HK-2 (cell line): ENCODE data around the gene CACNA1S.

Source experiments
- DNase-seq: peaks from one replicate; pipeline ENCODE4 v3.0.0-alpha.2; 2018; ENCODE audit not compliant: unreplicated experiment

CACNA1S gene

GRCh38 chr1:201140235-201140940 lies 28.2 kb upstream of the CACNA1S start:
- DNase-seq, result no peak

DNA sequence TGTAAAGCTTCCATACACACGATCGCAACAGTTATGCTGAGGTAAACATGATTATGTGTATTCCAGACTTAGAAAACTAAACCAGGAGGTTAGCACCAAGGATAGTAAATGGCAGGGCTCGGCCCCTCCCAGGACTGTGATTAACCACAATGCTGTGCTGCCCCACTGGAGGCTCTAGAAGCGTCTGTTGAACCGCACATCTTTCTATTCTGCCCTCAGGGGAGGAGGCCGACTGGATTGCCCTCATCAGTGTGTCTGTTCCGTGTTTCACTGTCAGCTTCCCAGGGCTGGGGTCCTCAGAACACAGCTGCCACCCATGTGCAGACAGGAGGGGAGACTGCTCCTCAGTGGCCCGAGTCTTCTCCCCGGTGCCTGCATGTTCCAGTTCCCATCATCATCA lies 27.5 kb upstream of the CACNA1S start:
- DNase-seq, result no peak

GRCh38 chr1:201139306-201139705 lies 27.1 kb upstream of the CACNA1S start:
- no peak for DNase-seq

DNA sequence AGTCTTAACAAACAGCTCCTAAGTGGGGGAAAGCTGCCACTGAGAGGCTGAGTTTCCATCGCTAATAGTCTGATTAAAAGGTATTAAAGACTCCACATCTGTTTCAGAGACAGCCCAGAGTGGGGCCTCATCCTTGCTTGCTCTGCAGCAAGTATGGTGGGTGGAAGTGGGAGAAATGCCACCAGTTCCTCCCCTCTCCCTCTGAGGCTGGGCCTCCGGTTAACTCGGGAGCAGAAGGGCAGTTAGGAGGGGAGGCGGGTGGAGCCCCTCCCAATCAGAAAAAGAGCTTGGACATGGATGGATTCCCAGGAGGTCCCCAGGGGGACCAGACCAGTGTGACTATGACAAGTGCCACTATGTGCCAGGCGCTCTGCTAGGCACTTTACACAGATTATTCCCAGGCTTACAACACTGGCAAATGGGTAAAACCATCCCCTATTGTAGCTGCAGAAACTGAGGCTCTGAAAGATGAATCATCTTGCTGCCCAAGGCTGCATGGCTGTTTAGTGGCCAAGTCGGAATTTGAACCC lies 26.1 kb upstream of the CACNA1S start:
- no peak for DNase-seq

DNA sequence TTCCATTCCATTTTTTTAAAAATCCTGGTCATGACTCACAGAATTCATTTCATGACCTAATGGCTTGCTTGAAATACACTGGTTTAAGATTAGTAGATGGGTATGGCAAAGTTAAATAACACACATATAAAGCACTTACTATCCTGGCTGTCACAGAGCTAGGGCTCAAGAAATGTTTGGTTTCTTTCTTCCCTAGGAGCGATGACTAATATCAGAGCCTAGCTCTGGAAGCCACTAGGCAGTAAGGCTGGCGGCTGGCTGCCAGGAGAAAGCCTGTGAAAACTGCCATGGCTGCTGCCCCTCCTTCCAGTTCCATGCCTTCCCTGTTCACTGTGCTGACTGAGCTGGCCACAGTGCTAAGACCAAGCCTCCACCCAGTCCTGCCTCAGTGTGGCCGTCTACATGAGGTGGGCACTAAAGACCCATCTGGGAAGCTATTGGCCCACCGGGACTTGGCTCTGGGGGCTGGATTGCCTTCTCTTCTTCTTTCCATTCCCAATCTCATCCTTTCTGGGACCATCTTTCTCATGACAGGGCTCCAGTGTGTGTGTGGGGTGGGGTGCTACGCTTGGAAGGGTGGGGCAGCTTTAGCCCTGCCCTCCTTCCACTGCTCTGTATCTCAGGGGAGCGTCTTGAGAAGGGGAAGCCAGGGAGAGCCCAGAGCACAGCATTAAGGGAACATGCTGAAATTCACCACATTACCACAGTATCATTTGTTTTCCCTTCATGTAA lies 25.5 kb upstream of the CACNA1S start:
- peak; percentile 67 for DNase-seq

DNA sequence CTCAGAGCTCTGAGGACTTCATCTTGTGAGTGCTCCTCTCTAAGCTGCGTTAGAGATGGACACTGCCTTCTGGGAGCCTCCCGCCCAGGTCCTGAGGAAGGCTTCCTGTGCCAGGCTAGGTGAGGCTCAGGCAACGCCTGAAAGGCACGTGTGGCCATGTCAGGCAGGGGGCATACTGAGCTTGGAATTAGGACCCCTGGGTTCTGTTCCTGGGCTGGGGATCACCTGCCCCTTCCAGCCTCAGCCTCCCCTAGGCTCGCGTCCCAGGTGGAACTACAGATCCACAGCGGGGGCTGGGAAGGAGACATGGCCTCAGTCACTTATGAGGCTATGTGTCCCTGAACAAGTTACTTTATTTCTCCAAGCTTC lies 24.8 kb upstream of the CACNA1S start:
- DNase-seq, result no peak

GRCh38 chr1:201136355-201137023 lies 24.3 kb upstream of the CACNA1S start:
- no peak for DNase-seq

DNA sequence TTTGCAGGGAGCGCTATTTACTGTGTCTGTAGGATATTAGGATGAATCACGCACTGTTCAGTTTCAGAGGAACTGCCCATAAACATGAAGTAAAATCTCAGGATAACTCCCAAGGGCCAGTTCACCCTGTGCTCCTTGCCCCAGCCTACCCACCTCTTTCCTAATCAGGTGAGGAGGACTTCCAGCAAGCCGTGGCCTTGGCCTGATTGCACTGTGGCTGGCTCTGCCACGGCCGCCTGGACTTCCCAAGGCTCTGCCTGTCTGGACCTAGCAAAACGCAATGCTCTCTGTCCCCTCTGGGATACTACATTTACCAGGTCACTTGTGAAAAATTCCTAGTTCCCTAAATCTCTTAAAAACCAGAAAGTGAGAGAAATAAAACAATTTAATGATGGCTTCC lies 22.2 kb upstream of the CACNA1S start:
- DNase-seq, result no peak

DNA sequence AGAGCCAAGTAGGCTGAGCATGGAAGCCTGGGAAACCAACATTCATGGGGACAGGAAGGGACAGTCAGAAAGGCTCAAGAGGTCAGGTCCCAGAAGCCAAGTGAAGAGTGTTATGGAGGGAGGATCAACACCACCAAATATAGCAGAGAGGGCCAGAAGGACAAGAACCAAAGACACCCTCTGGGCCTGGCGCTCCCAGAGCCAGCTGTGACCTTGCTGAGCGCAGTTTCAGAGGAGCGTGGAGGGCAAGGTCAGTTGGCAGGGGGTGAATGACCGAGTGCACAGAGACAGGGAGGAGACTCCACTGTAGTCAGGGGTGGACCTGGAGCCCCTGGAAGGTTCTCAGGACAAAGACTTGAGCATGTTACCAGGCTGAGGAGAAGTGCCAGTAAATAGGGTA lies 19.2 kb upstream of the CACNA1S start:
- no peak for DNase-seq

DNA sequence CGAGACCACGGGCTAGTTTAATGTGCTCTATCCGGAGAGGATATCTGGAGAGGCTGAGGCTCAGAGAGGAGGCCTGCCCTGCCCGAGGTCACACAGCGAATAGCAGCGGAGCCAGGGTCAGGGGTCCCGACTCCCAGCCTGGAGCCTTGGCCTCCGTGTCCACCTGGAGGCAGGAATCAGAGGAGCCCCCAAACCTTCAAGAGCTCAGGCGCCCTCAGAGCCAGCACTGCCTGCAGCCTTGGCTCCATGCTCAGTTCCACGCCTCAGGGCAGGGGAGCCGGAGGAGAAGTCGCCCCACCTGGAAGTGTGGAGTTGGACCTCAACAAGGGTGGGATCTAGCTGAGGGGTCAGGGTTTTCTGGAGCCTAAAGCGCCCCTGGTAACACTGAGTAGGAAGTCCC lies 16.7 kb upstream of the CACNA1S start:
- DNase-seq, result no peak

DNA sequence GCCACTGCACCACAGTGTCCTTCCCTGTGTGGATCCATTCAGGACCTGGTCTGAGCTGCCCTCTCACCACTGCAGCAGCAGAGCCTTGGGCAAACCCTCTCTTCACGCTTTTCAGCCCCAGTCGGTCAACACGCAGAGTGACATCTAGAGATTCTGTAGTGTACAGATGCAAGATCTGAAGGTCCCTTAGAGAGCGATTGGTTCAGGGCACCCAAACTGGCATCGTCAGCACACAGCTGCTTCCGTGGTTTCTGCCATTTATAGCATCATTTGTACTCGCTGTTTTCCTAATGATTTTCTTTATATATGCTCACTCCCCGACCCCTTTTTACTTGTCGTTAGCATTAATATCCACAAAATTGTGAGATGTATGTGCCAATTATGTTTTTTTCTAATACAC lies 16.2 kb upstream of the CACNA1S start:
- no peak for DNase-seq

- DNase-seq, result peak; percentile 64
Measured at GRCh38 chr1:201127755-201128455, 15.7 kb upstream of the CACNA1S start.

DNA sequence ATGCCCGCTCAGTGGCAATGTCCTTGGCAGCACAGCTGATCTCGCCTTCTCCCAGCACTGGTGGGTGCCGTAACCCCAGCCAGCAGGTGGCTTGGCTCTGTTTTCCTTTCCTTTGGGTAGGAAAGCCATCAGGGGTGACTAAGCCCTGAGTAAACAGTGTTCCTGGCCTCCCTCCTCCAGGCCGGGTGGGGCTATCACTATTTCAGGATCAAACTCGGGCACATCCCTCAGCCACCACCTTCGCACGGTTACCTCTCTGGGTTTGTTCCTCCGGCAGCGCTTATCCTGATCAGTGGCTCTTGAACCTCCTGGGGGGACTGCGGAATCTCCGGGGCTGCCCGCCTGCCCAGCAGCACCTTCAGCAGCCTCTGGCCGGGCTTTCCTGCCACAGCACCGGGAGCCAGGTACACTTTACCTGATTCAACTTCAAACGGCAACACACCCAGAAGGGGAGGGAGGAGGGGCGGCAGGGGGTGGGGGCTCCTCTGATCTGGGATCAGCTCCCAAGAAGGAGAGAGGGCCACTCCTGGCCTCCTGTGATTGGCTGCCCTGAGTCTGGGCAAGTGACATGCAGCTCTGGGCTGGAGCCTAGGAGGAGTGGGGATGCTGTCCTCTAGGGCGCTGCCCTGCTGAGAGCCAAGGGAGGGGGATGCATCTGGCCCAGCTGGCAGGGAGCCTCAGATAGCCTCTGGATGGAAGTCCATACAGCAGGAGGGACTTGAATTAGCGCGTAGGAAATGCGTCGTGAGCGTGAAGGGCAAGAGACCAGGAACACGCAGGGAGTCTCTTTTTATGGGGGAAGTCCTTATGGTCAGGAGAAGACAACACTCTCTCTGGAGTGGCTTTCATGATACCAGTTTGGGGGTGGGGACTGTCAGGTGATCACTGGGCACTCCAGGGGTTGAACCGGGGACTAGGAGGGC lies 14.9 kb upstream of the CACNA1S start, which contains the start of gene ASCL5:
Gene ASCL5 (minus strand): TSS at position 353 of the 923 bp plus-strand sequence. CDS start 11,812 bp downstream, outside the sequence.
- peak; percentile 77 for DNase-seq

GRCh38 chr1:201126463-201126831 lies 14.2 kb upstream of the CACNA1S start:
- DNase-seq, result no peak

GRCh38 chr1:201125800-201126199 lies 13.6 kb upstream of the CACNA1S start:
- no peak for DNase-seq

GRCh38 chr1:201125019-201125418 lies 12.8 kb upstream of the CACNA1S start:
- DNase-seq, result no peak

GRCh38 chr1:201123866-201124265 lies 11.6 kb upstream of the CACNA1S start:
- DNase-seq, result no peak

DNA sequence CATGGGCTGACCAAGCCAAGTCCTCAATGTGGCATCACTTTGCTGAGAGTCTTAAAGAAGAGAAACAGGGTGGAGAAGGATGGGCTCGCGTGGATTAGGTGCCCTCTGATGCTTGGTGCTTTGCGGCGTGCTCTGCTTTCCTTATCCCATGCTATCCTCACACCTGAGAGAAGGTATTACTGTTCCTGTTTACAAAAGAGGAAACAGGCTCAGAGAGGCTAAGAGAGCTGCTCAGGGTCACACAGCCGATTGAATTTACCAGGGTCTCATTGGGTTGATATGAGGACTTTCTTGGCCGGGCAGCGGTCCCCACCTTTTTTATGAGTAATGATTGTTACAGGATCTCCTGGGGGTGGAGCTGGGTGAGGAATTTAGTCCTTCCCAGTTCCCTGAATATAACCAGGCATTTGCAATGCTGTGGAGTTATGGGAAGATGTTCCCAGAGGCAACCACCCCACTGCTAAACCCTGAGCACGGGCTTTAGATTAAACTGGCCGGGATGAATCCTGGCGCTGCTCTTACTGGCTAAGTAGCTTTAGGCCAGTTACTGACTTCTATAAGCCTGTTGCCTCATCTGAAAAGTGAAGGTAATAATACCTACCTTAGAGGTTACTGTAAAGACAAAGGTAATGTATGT lies 10.2 kb upstream of the CACNA1S start:
- DNase-seq, result no peak

- peak; percentile 38 for DNase-seq
Measured at GRCh38 chr1:201119206-201120197, 7.3 kb upstream of the CACNA1S start.
